ENCODE data around the gene ATG16L2.
A peak's percentile ranks its signal among the peaks of the same experiment; 100 is the strongest.
"Not testable (repeated sequence)": the region's sequence is repeated elsewhere in the genome, so short reads cannot be mapped to it uniquely, and the experiment has no call there.

The ATG16L2 gene

DNA sequence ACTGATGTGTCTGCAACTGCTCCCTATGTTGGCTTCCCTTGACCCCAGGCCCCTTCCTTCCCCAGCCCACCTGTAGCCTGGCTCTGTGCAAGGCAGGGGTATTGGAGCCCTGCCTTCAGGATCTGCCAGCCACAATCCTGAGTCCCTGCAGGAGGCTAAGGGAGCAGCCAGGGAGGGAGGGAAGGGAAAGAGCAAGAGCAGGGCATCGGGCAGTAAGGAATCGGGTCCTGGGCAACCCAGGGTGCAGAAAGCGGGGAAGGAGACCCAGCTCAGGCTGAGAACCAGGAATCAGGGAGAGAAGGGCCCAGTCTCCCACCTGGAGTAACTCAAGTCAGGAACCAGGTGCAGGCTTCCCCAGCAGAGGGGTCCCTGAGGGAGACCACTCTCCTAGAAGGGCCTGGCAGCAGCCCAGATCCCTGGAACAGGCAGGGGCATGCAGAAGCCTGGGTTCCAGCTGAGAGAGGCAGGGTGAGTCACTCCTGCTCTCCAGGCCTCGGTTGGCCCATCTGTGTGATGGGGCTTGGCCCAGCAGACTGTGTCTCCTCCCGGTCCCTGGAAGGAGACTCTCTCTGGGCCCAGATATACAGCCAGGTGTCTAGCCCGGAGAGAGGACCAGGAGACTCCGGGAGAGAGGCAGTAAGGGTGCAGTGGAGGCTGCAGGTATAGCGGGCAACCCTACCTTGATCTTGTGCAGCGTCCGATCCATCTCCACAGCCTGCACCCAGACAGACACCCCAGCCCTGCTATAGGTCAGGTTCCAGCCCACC is 33.7 kb upstream of the ATG16L2 start:
- no peak for DNase-seq

DNA sequence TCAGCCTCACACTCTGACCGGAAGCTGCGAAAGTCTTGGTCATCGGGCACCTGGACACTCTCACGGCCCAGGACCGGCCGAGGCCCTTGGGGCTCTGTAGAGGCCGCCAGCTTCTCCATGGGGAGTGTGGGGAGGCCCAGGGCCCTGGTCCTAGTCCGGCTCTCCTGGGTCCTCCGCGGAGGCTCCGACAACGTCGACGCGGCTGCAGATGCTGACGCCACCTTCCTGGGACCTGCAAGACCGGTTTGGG is 33.2 kb upstream of the ATG16L2 start:
- no peak for DNase-seq

DNA sequence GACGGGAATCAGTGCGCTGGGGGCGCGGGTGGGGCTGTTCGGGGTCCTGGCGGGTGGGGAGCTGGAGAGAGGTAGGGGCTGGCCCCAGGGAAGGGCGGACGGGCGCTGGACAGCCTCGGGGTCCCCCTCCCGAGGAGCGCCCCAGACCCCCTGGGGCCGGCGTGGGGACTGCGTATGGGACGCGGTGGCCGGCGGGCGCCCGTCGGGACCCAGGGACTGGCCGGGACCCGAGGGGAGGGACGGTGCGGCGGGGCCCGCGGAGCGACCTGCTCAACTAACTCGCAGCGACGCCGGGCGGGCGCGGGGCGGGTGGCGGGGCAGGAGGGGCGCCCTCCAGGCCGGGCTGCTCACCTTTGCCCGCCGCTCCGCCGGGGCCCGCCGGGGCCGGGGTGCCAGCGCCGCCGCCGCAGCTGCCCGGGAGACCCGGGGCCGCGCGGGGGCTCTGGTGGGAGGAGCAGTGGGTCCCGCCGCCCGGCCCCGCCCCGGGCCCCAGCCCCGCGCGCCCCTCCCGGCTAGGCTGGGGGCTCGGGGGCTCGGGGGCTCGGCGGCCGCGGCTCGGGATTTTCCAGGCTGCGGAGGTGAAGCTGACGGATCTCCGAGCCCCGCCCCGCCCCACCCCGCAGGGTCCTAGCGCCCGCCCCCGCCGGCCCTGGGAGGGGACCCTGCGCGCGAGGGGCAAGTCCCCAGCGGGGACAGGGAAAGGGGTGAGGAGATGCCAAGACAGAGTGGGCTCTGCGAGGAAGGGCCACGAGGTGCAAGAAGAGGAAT is 32.7 kb upstream of the ATG16L2 start:
- DNase-seq: peak; percentile 45

DNA sequence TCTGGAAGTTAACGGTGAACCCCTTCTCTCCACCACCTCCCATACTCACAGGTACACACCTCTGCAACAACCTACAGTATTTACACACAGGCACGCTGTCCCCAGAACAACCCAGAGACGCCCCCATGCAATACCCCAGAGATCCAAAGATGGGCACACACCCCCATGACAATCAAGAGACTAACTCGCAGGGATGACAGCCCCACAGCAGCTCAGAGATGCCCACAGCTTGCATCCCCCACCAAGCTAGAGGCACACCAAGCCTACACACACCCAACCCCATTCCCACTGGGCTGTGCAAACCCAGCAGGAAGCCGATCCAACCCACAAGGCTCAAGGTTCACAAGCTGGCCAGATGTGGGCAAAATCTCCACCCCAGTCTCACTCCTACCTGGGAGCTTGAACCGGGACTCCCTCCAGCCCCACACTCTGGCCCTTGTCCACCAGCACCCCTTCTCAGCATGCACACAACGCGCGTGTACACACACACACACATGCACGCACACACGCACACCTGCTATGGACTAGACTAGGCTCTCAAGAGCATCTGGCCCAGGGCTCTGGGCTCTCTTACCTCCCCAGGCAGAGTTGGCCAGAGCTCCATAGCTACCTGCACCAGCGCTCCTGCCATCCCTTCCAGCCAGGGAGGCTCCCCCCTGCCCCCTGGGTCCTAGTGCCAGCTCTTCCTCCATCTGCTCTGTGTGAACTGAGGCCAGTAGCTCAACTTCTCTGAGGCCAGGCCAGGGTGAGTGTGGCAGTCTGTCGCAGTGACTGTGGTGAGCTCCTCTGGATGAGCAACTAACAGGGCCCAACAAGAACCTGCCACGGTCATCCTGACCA is 31.9 kb upstream of the ATG16L2 start:
- DNase-seq: no peak

DNA sequence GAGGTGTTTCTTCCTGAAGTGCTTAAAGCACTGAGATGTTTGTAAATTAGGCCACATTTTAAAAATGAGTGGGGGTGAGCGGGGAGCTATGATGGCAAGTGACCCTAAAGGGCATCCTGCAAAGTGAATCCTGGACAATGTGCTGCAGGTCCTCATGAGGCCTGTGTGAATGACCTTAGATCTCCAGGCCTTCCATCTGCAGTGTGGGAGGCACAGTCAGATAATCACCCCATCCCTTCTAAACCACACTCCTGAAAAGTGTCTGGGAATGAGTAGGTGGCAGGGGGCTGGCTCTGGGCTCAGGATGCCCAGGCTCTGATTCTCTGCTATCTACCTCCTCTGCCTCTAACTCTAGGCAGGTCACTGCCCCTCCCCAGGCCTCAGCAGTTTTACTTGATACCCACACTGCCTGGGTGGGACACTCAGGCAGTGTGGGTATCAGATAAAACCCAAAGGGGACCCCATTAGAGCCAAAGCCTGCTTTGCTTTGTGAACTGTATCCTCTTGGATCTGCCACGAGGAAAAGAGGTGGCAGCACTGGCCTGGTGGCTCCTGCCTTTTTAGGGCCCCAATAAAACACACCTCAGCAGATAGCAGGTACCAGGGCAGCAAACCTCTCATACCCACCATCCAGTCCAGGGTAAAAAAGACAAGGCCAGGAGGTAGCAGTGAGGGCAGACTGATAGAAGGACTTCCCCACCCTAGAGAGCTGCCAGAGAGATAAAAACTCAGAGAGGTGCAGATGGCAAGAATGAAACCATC is 30.9 kb upstream of the ATG16L2 start:
- DNase-seq: no peak

DNA sequence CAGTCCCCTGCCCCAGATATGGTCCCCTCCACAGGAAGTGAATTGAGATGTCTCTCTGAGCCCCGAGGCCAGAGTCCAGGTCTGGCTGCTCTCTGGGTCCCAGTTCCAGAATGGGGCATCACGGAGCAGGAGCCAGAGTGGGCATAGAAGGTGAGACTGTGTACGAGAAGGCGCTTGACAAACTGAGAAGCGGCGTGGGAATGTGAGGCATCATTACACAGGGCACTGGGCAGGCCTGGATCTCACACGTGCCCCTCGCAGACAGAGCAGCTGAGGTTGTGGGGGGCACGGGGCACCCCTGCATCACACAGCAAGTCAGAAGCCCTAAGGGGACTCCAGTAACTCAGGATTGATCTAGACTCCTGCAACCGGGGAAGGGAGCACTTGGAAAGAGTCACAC is 29.5 kb upstream of the ATG16L2 start:
- no peak for DNase-seq

- no peak for DNase-seq
These were observed 27.7 kb upstream of the ATG16L2 start for GRCh38 chr11:72786305-72787215.

- DNase-seq: peak; percentile 69
These were observed 26.8 kb upstream of the ATG16L2 start for GRCh38 chr11:72787216-72788104.

DNA sequence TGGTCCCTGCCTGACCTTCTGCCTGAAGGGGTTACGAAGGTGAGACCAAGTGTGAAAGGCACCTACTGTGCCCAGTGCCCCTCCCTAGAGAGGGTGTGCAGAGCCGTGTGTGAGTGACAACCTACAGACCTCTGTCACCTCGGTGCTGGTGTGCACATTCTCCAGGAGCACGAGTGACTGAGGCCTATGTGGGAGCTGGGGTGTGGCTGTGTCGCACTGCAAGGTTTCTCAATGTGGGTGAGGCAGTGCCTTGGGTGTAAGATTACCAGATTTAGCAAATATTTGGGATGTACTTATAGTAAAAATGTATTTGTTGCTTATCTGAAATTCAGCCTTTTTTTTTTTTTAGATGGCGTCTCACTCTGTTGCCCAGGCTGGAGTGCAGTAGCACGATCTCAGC is 26.0 kb upstream of the ATG16L2 start:
- DNase-seq: no peak

DNA sequence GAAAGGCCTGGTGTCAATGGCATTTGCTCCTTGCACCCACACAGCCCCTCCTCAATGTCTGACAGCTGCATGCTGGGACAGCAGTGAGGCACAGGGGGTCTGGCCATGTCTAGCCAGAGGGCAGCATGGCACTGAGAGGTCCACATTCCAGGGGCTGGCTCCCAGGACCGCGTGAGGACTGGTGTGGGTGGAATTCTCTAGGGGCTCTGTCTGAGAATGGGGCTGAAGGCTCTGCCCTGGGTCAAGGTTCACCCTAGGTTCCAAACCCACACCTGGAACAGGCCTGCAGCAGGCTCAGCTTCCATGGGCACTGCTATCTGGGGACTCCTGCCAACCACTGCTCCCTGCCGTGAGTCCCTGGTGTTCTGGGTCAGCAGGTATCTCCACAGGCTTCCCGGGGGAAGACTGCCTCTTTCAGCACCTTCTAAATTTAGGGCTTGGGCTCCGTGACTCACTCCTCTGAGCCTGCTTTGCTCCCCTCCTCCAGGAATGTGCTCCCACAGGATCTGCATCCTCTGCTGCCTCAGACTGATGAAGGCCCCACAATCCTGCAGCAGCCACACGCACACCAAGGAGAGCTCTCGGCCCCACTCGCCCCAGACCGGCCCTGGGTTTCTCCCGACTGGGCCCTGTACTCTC is 24.6 kb upstream of the ATG16L2 start:
- DNase-seq: no peak

DNA sequence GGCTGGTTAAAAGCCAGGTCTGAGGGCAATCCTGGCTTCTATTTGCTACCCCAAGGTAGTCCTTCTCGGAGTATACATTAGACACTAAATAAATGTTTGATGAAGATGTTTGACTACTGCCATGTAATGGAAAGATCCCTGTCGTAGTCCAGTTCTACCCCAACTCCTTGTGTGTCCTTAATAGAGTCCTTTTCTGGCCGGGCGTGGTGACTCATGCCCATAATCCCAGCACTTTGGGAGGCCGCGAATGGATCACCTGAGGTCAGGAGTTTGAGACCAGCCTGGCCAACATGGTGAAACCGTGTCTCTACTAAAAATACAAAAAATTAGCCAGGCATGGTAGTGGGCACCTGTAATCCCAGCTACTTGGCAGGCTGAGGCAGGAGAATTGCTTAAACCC is 23.0 kb upstream of the ATG16L2 start:
- not testable (repeated sequence) for DNase-seq

DNA sequence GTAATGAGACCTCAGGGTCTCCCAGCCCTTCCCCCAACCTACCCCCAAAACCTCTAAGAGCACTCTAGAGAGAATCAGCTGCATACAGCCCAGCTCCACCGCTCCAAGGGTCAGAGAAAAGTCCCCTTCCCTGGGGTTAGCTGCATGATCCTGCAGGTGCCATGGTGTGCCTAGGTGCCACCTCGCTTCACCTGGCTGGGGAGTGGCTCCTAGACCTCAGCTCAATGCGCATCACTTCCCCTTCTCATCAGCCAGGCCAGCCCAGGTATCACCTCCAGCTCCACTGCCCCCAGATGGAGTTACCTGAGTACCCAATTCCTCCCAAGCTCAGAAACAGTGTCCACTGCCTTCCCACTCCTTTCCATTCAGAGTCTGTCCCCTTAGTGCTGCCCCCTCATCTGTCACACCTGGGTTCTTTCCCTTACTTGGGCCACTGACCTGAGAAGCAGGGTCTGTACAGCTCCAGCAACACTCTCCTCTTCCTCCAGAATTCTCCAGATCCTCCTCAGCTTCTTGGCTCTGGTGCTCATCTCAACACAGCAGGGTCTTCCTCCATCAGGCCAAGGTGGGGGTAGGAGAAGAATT is 21.7 kb upstream of the ATG16L2 start:
- DNase-seq: no peak

DNA sequence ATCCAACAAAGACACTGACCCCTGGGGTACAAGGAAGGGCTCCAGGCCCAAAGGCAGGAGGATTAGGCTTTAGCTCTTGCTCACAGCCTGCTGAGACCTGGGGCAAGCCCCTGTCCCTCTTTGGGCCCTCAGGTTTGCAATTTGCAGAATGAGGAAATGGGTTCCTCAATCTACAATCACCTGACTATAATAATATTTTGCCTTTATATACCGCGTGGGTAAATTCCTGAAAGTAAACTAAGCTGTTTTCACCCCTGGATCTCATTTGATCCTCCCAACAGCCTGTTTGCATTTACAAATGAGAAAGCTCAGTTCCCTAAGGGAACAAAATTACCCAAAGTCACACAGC is 21.2 kb upstream of the ATG16L2 start:
- DNase-seq: no peak

DNA sequence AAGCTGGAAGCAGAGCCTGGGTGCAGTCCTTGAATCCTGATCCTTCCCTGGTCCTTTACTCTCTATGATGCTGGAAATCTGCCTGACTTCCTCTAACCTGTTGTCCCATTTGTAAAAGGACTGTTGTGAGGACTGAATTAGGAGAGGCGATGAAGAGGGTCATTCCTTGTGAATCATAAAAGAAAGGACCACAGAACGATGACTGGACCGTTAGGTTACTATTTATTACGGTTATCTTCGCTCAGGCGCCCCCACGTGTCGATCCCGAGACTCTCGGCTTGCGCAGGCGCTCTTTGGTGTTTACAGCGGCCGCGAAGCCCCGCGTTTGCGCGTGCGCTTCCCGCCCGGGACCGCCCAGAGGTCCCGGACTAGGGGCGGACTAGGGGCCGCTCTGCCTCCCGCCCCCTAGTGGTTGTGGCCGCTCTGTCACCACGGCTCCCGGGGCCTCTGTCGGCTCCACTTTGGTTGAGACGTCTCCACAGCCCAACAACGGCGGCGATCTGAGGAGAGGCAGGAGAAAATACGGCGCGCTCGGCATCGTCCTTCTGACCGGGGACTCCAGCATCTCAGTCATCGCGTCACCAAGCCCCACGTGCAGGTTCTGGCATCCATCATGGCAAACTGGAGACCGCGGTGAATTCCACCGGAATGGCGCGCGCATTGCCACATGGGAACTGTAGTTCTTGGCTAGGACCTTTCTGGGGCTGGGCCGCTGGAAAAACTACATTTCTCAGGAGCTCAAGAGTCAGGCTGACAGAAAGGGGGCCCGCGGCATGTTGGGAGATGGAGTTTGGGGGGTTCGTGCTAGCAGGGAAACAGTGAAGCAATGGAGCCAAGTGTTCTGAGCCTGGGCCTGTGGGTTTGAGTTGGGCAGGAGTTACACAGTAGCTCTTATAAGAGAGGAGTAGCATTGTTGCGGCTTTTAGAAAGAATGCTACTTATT is 20.5 kb upstream of the ATG16L2 start, which contains the start of gene STARD10:
Gene STARD10, minus strand, starts transcription at position 623 of the 943 bp plus-strand sequence. CDS start 12,866 bp downstream, outside the sequence.
- peak; percentile 99 for DNase-seq

DNA sequence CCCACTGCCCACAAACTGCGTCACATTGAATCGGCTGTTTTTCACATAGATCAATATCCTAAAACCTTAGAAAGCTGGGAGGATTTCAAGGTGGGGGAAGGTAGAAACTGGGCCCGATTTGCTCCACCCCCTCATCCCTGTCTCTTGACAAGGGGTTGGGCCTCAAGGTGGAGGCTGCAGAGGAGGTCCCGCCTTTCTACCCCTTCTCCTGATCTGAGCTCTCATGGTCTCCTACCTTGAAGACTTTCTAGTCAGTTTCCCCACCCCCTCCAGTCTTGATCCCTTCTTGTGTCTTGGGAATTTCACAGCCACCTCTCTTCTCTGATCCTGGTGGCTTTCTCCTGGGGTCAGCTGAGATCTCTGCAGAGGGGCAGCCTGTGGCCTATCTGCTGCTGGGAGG is 15.8 kb upstream of the ATG16L2 start:
- no peak for DNase-seq

GRCh38 chr11:72799441-72799840 is 14.8 kb upstream of the ATG16L2 start:
- DNase-seq: peak; percentile 8

GRCh38 chr11:72802822-72803221 is 11.4 kb upstream of the ATG16L2 start:
- DNase-seq: no peak

GRCh38 chr11:72805216-72805615 is 9.0 kb upstream of the ATG16L2 start:
- peak; percentile 62 for DNase-seq

GRCh38 chr11:72806378-72806777 is 7.8 kb upstream of the ATG16L2 start:
- peak; percentile 12 for DNase-seq

Measured in hematopoietic multipotent progenitor cell treated with erythropoietin and hydrocortisone succinate and interleukin-3 and kit ligand, for 6 days (in vitro differentiated cells).